H1 (cell line): ENCODE results near the gene TBC1D32. TPM values are rescaled to one million over a fixed set of nuclear protein-coding genes. Genes with fewer than 3 reads are reported as not detected.

Source experiments
- CTCF ChIA-PET: fragments of 300-600 bp; sonication (Branson Sonifier 250); formaldehyde crosslinking; loops from one replicate; lab custom pipeline; 2021; ENCODE audit not compliant: partially characterized antibody; lab: Charles Lee
- POLR2A ChIA-PET: fragments of 300-600 bp; sonication (Branson Sonifier 250); formaldehyde crosslinking; loops from one replicate; lab custom pipeline; 2021; ENCODE audit warnings: inconsistent platforms; ENCODE audit not compliant: partially characterized antibody; lab: Charles Lee
- DNase-seq, 2 experiments: peaks; one replicate each; pipeline versions ENCODE4 v3.0.0 to v3.0.0-alpha.2; 2010 to 2022; ENCODE audit warnings: low spot score in 2 of 2, low read depth in 1 of 2, mixed read lengths in 1 of 2
- FAIRE-seq: peaks from 2 replicates; lab custom pipeline; 2011; peaks lifted over from hg19 to GRCh38; lab: Jason Lieb, UNC
- H2AFZ ChIP-seq: 2 replicates; pipeline ENCODE4 v1.8.1; 2012; ENCODE audit warnings: low read length, inconsistent platforms
- H2AK5ac ChIP-seq: 2 replicates; pipeline ENCODE4 v1.6.1; 2013; ENCODE audit warnings: low read depth, low read length
- H2BK120ac ChIP-seq: replicated peaks from 2 replicates; pipeline ENCODE3; 2013; ENCODE audit warnings: low read depth, low read length, inconsistent platforms
- H2BK12ac ChIP-seq: 2 replicates; pipeline ENCODE4 v1.6.1; 2013; ENCODE audit warnings: low read depth, low read length
- H2BK15ac ChIP-seq: 2 replicates; pipeline ENCODE4 v1.6.1; 2013; ENCODE audit warnings: low read length
- H2BK20ac ChIP-seq: 2 replicates; pipeline ENCODE4 v1.6.1; 2013; ENCODE audit warnings: low read length
- H2BK5ac ChIP-seq: 2 replicates; pipeline ENCODE4 v1.6.1; 2013; ENCODE audit warnings: low read depth, low read length
- H3K14ac ChIP-seq: 2 replicates; pipeline ENCODE4 v1.6.1; 2013; ENCODE audit warnings: inconsistent platforms; ENCODE audit not compliant: insufficient read length
- H3K18ac ChIP-seq: 2 replicates; pipeline ENCODE4 v1.6.1; 2013; ENCODE audit warnings: low read length; ENCODE audit errors: extremely low read depth
- H3K23ac ChIP-seq: 2 replicates; pipeline ENCODE4 v1.6.1; 2013; ENCODE audit warnings: inconsistent platforms; ENCODE audit not compliant: insufficient read length
- H3K23me2 ChIP-seq: 2 replicates; pipeline ENCODE4 v1.6.1; 2013; ENCODE audit warnings: low read depth, low read length
- H3K27ac ChIP-seq: 2 replicates; pipeline ENCODE4 v1.6.1; 2011; ENCODE audit warnings: low read depth, low read length, inconsistent platforms
- H3K27me3 ChIP-seq, 4 experiments: replicated peaks in 1 of 4; 1 replicate in 1 of 4; 2 replicates in 3 of 4; pipeline versions ENCODE4 v1.6.1 to v1.8.1; 2011 to 2013; ENCODE audit warnings: low read length in 3 of 4, mild to moderate bottlenecking in 3 of 4, inconsistent platforms in 2 of 4, mixed read lengths in 2 of 4, moderate library complexity in 1 of 4; ENCODE audit not compliant: control insufficient read depth in 3 of 4, insufficient read depth in 3 of 4; ENCODE audit errors: extremely low read depth in 1 of 4
- H3K36me3 ChIP-seq, 4 experiments: 2 replicates each; pipeline versions ENCODE4 v1.6.1 to v1.8.1; 2011 to 2013; ENCODE audit warnings: mild to moderate bottlenecking in 4 of 4, low read length in 3 of 4, moderate library complexity in 2 of 4, control low read depth in 1 of 4, inconsistent platforms in 1 of 4; ENCODE audit not compliant: insufficient read depth in 4 of 4, control insufficient read depth in 2 of 4
- H3K4ac ChIP-seq: replicated peaks from 2 replicates; pipeline ENCODE3; 2013; ENCODE audit warnings: low read length, low read depth, mixed read lengths, inconsistent platforms; ENCODE audit not compliant: insufficient read length
- H3K4me1 ChIP-seq, 4 experiments: replicated peaks in 1 of 4; 1 replicate in 1 of 4; 2 replicates in 3 of 4; pipeline versions ENCODE4 v1.6.1 to v1.8.1; 2011 to 2013; ENCODE audit warnings: low read length in 3 of 4, inconsistent platforms in 2 of 4, mixed read lengths in 1 of 4; ENCODE audit not compliant: insufficient read depth in 4 of 4, control insufficient read depth in 3 of 4
- H3K4me2 ChIP-seq, 2 experiments: 2 replicates each; pipeline versions ENCODE4 v1.6.1 to v1.8.1; 2011 to 2013; ENCODE audit warnings: low read depth in 2 of 2, low read length in 2 of 2, control low read depth in 1 of 2, inconsistent platforms in 1 of 2, mild to moderate bottlenecking in 1 of 2; ENCODE audit not compliant: insufficient read depth in 1 of 2
- H3K4me3 ChIP-seq, 4 experiments: fragments of 200-600, 300-600 bp in 1 of 4; sonication (generic), shearing (Covaris generic), sonication (Bioruptor Twin) in 1 of 4; 2 replicates each; pipeline versions ENCODE4 v1.5.1 to v1.8.1; 2011 to 2016; ENCODE audit warnings: low read length in 4 of 4, low read depth in 3 of 4, control low read depth in 2 of 4, inconsistent platforms in 2 of 4, mild to moderate bottlenecking in 2 of 4, mixed read lengths in 1 of 4, moderate library complexity in 1 of 4; ENCODE audit not compliant: insufficient read depth in 2 of 4; ENCODE audit errors: extremely low read depth in 1 of 4
- H3K56ac ChIP-seq: replicated peaks from 2 replicates; pipeline ENCODE3; 2013; ENCODE audit warnings: low read depth, mild to moderate bottlenecking, mixed read lengths, low read length, inconsistent platforms; ENCODE audit not compliant: insufficient read length
- H3K79me1 ChIP-seq: 2 replicates; pipeline ENCODE4 v1.6.1; 2013; ENCODE audit warnings: low read depth, low read length, control low read depth
- H3K79me2 ChIP-seq, 2 experiments: 2 replicates each; pipeline versions ENCODE4 v1.6.1 to v1.8.1; 2012 to 2013; ENCODE audit warnings: low read length in 2 of 2, mild to moderate bottlenecking in 2 of 2, inconsistent platforms in 1 of 2; ENCODE audit not compliant: insufficient read depth in 2 of 2, control insufficient read depth in 1 of 2
- H3K9ac ChIP-seq, 4 experiments: replicated peaks in 1 of 4; 1 replicate in 1 of 4; 2 replicates in 3 of 4; pipeline versions ENCODE4 v1.6.1 to v1.8.1; 2011 to 2013; ENCODE audit warnings: low read depth in 3 of 4, low read length in 3 of 4, control low read depth in 2 of 4, mild to moderate bottlenecking in 2 of 4, moderate library complexity in 2 of 4, inconsistent platforms in 1 of 4; ENCODE audit errors: extremely low read depth in 1 of 4
- H3K9me3 ChIP-seq, 2 experiments: 2 replicates each; pipeline versions ENCODE4 v1.6.1 to v1.8.1; 2012 to 2013; ENCODE audit warnings: mild to moderate bottlenecking in 2 of 2, moderate library complexity in 2 of 2, control low read depth in 1 of 2, inconsistent platforms in 1 of 2, low read depth in 1 of 2, low read length in 1 of 2, mixed read lengths in 1 of 2; ENCODE audit not compliant: insufficient read depth in 2 of 2
- H4K20me1 ChIP-seq, 2 experiments: replicated peaks in 1 of 2; 2 replicates each; pipeline versions ENCODE3 to v1.8.1; 2011 to 2013; ENCODE audit warnings: inconsistent platforms in 2 of 2, low read length in 2 of 2, mild to moderate bottlenecking in 1 of 2; ENCODE audit not compliant: insufficient read depth in 2 of 2, control insufficient read depth in 1 of 2
- H4K5ac ChIP-seq: 2 replicates; pipeline ENCODE4 v1.6.1; 2013; ENCODE audit warnings: low read length, low read depth, mixed read lengths, inconsistent platforms; ENCODE audit not compliant: insufficient read length
- H4K8ac ChIP-seq: 2 replicates; pipeline ENCODE4 v1.8.0; 2013; ENCODE audit warnings: mild to moderate bottlenecking, moderate library complexity, low read length, inconsistent platforms; ENCODE audit not compliant: insufficient read depth; ENCODE audit errors: extremely low read depth
- H4K91ac ChIP-seq: replicated peaks from 2 replicates; pipeline ENCODE3; 2013; ENCODE audit warnings: low read length, mixed read lengths, inconsistent platforms; ENCODE audit not compliant: insufficient read length
- CBX8 ChIP-seq: fragments of 300-800, 300-1000 bp; sonication (generic); IDR thresholded peaks from 2 replicates; pipeline ENCODE4 v1.7.1; 2016; ENCODE audit warnings: low read depth, low read length, borderline replicate concordance
- FOSL1 ChIP-seq: IDR thresholded peaks from 2 replicates; pipeline ENCODE4 v1.6.1; 2011; ENCODE audit warnings: mild to moderate bottlenecking, low read depth, low read length, moderate library complexity; ENCODE audit not compliant: insufficient read depth
- POLR2AphosphoS5 ChIP-seq: IDR thresholded peaks from 2 replicates; pipeline ENCODE4 v1.6.1; 2011; ENCODE audit warnings: low read depth, low read length
- POU5F1 ChIP-seq: IDR thresholded peaks from 2 replicates; pipeline ENCODE4 v1.6.1; 2011; ENCODE audit warnings: low read depth, mild to moderate bottlenecking, low read length, moderate library complexity
- RAD21 ChIP-seq, 2 experiments: IDR thresholded peaks in 1 of 2; conservative IDR thresholded peaks in 1 of 2; 2 replicates each; pipeline ENCODE4 v1.6.1; 2011; ENCODE audit warnings: low read depth in 2 of 2, low read length in 2 of 2, improper control_type of control experiment in 1 of 2, inconsistent platforms in 1 of 2, mild to moderate bottlenecking in 1 of 2, moderate library complexity in 1 of 2
- RBBP5 ChIP-seq: IDR thresholded peaks from 2 replicates; pipeline ENCODE4 v1.7.1; 2012; ENCODE audit warnings: low read depth, mild to moderate bottlenecking, inconsistent platforms, low read length, moderate library complexity, borderline replicate concordance
- RNF2 ChIP-seq: fragments of 200-900, 300-1000 bp; sonication (generic); IDR thresholded peaks from 2 replicates; pipeline ENCODE4 v1.7.1; 2016; ENCODE audit warnings: borderline replicate concordance, low read depth, mild to moderate bottlenecking, antibody characterized with exemption, low read length; ENCODE audit not compliant: poor library complexity, severe bottlenecking; ENCODE audit errors: missing control alignments
- SAP30 ChIP-seq: fragments of 300-600 bp; sonication (generic); IDR thresholded peaks from 2 replicates; pipeline ENCODE4 v1.7.1; 2012; ENCODE audit warnings: low read length, moderate library complexity, mild to moderate bottlenecking, inconsistent platforms; ENCODE audit not compliant: insufficient read depth, insufficient replicate concordance
- SIX5 ChIP-seq: IDR thresholded peaks from 2 replicates; pipeline ENCODE4 v1.6.1; 2011; ENCODE audit warnings: mild to moderate bottlenecking, low read depth, low read length
- SP1 ChIP-seq: IDR thresholded peaks from 2 replicates; pipeline ENCODE4 v1.6.1; 2011; ENCODE audit warnings: low read depth, low read length
- SP4 ChIP-seq: IDR thresholded peaks from 2 replicates; pipeline ENCODE4 v1.6.1; 2012; ENCODE audit warnings: low read length, inconsistent platforms
- TAF7 ChIP-seq: optimal IDR thresholded peaks from 2 replicates; pipeline ENCODE3; 2011; ENCODE audit warnings: low read depth, mild to moderate bottlenecking, inconsistent platforms, low read length, moderate library complexity, borderline replicate concordance
- TEAD4 ChIP-seq: IDR thresholded peaks from 2 replicates; pipeline ENCODE4 v1.6.1; 2012; ENCODE audit warnings: low read depth, low read length, inconsistent platforms, mixed read lengths
- WGBS, 2 experiments: shearing (Covaris generic) in 1 of 2; methylation state at CpG; one replicate each; pipeline versions ENCODE4 v1.1.6 to v1.1.7; 2013 to 2015; ENCODE audit warnings: low lambda C conversion rate in 2 of 2, mixed read lengths in 2 of 2, inconsistent platforms in 1 of 2, low coverage in 1 of 2, missing lambda C conversion rate in 1 of 2; ENCODE audit not compliant: insufficient replicate concordance in 2 of 2, insufficient coverage in 1 of 2, insufficient read length in 1 of 2; ENCODE audit errors: extremely low coverage in 1 of 2, missing lambda C conversion rate in 1 of 2; 5-methylcytosine and 5-hydroxymethylcytosine counted together
- polyA plus RNA-seq, 7 experiments: library from polyadenylated mRNA; depleted of rRNA in 3 of 7; stranded (reverse) in 5 of 7; unstranded in 2 of 7; fragments of >200 nt in 5 of 7; fragments of 200-250 nt in 2 of 7; gene quantifications; 1 replicate in 5 of 7; 2 replicates in 1 of 7; 4 replicates in 1 of 7; pipeline versions ENCODE4 v1.2.1 to v1.2.3, GENCODE V29; 2011 to 2013; ENCODE audit warnings: missing spikeins in 2 of 7, mixed read lengths in 2 of 7
- total RNA-seq: library from RNA; stranded (reverse); fragmentation: NEBNext Ultra II Directional; extraction: Animal tissue kit (Norgen Biotek cat#: 25700); gene quantifications from 2 replicates; pipeline ENCODE4 v1.2.1, GENCODE V29; 2021

The TBC1D32 gene
- total and polyA plus RNA-seq, 2 of the 8 experiments (the other 6 are each of a cell fraction or from before 2014, with no cell fraction given): 5.3 to 7.1 TPM

DNA sequence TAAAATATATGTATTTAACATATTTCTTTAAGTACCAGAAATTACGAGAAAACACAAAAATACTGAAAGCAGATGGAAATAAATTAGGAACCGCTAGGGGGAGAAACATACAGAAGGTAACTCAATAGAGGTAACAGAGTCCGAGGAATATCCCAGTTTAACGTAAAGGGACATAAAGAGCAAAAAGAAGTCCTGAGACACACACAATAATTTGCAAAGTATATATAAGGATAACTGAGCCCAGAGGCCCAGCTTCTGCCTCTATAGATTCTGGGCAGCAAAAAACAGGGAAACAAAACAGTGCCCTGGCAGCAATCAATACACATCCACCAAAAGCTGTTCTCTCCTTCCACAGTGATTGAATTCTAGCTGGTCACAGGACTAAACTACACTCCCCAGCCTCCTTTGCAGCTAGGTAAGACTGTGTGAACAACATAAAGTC lies 15.1 kb downstream of the TBC1D32 start:
- H3K27ac ChIP-seq: no peak overlapping the region
- peak overlapping the region in 1 of 2 experiments; percentile 48; a peak in 2 of 4 replicates for H3K4me2 ChIP-seq
- H4K8ac ChIP-seq: no peak overlapping the region
- no peak overlapping the region for H2BK12ac ChIP-seq
- no peak overlapping the region for H2AK5ac ChIP-seq
- no peaks in the 10 kb centered on the region for H3K23me2 ChIP-seq
- no peak overlapping the region for H4K91ac ChIP-seq
- H3K4me3 ChIP-seq: peak overlapping the region in 1 of 4 experiments; percentile 29; a peak in 1 of 8 replicates
- DNase-seq (peak in 1 of 2 experiments; percentile 48), FAIRE-seq (peak; percentile 50)
- H3K4me1 ChIP-seq: no peaks in the 10 kb centered on the region
- H2BK15ac ChIP-seq: no peak overlapping the region
- no peak overlapping the region for H3K14ac ChIP-seq
- no peak overlapping the region for H3K56ac ChIP-seq
- H2BK20ac ChIP-seq: no peak overlapping the region
- no peak overlapping the region for H4K5ac ChIP-seq
- H2BK5ac ChIP-seq: no peak overlapping the region
- H3K79me1 ChIP-seq: no peaks in the 10 kb centered on the region
- ChIA-PET CTCF (interaction anchor here (0.7 to 4.8 kb wide), 12 partner anchors 9 to 1159 kb away, joined by 3 to 39 read pairs (median 4); partner anchors contain the start of genes GJA1 and TBC1D32), POLR2A (no interaction called here)
- no peaks in the 10 kb centered on the region for H3K27me3 ChIP-seq
- H3K36me3 ChIP-seq: peaks cover 0 to 6% (median 0%) of the 10 kb centered on the region in 4 experiments; a peak in 2 of 8 replicates
- no peak overlapping the region for H3K18ac ChIP-seq
- H4K20me1 ChIP-seq: no peaks in the 10 kb centered on the region
- H3K23ac ChIP-seq: no peak overlapping the region
- H2BK120ac ChIP-seq: no peak overlapping the region
- H3K79me2 ChIP-seq: no peaks in the 10 kb centered on the region
- WGBS, 2 experiments: 51% methylated on average over 4 of the region's 4 CpGs; no CpG with 5 or more reads in 1 of the 2 experiments
- no peak overlapping the region for H3K9ac ChIP-seq
- no peaks in the 10 kb centered on the region for H3K9me3 ChIP-seq
- H2AFZ ChIP-seq: no peak overlapping the region
- no peak overlapping the region for H3K4ac ChIP-seq
- no peak for TF ChIP-seq SAP30
- TF ChIP-seq POU5F1: no peak
- TF ChIP-seq TEAD4: no peak
- TF ChIP-seq FOSL1: no peak
- no peak for TF ChIP-seq POLR2AphosphoS5
- TF ChIP-seq SP4: no peak
- TF ChIP-seq TAF7: no peak
- TF ChIP-seq RAD21 (IDR thresholded peaks at IDR 0.05 in 1 of 2, conservative IDR thresholded peaks at IDR 0.05 in 1 of 2; ENCODE audit: low read depth in 2 of 2, low read length in 2 of 2): peak; percentile 33 to 35; a peak in 3 of 4 replicates
- TF ChIP-seq CBX8: no peak
- peak; percentile 30 for TF ChIP-seq SIX5
- TF ChIP-seq RBBP5: no peak
- TF ChIP-seq SP1: no peak
- TF ChIP-seq RNF2: no peak
